IMR-90 (cell line): ENCODE results near the gene DSE. TPM values are rescaled to one million over a fixed set of nuclear protein-coding genes. Genes with fewer than 3 reads are reported as not detected.

Source experiments
- ATAC-seq: fragments of 200-7000 bp; cut with Tn5 transposase; 2 replicates; pipeline ENCODE4 v1.9.1; 2020; ENCODE audit warnings: low read depth, mild to moderate bottlenecking, moderate library complexity
- BruUV-seq: library from RNA; stranded (reverse); fragments of 400-500 nt; replicated peaks from 2 replicates; lab custom pipeline; 2021; lab: Mats Ljungman, UMichigan
- CTCF ChIA-PET: fragments of 300-600 bp; formaldehyde crosslinking; extraction: SDS; loops from one replicate; lab custom pipeline; 2021; ENCODE audit warnings: antibody characterized with exemption; lab: Yijun Ruan, JAX
- POLR2A ChIA-PET: fragments of 300-600 bp; sonication (Branson Sonifier 250); formaldehyde crosslinking; loops from one replicate; lab custom pipeline; 2022; ENCODE audit warnings: antibody characterized with exemption; ENCODE audit not compliant: unreplicated experiment; lab: Charles Lee
- DNase-seq: peaks from one replicate; pipeline ENCODE4 v3.0.0; 2013
- H2AFZ ChIP-seq: replicated peaks from 2 replicates; pipeline ENCODE3; 2013; ENCODE audit warnings: low read length, mild to moderate bottlenecking; ENCODE audit not compliant: poor library complexity
- H2AK5ac ChIP-seq: 2 replicates; pipeline ENCODE4 v1.6.1; 2013; ENCODE audit warnings: low read depth, low read length, inconsistent platforms
- H2AK9ac ChIP-seq: replicated peaks from 2 replicates; pipeline ENCODE3; 2013; ENCODE audit warnings: mild to moderate bottlenecking, low read depth, low read length, moderate library complexity; ENCODE audit not compliant: poor library complexity
- H2BK120ac ChIP-seq: 2 replicates; pipeline ENCODE4 v1.6.1; 2013; ENCODE audit warnings: low read depth, low read length, inconsistent platforms
- H2BK15ac ChIP-seq: 3 replicates; pipeline ENCODE4 v1.6.1; 2013; ENCODE audit warnings: low read depth, low read length, inconsistent platforms
- H2BK20ac ChIP-seq: 2 replicates; pipeline ENCODE4 v1.6.1; 2013; ENCODE audit warnings: low read depth, mild to moderate bottlenecking, inconsistent platforms, low read length, moderate library complexity
- H2BK5ac ChIP-seq: 2 replicates; pipeline ENCODE4 v1.6.1; 2013; ENCODE audit warnings: mild to moderate bottlenecking, low read depth, low read length, inconsistent platforms; ENCODE audit not compliant: poor library complexity, severe bottlenecking
- H3K14ac ChIP-seq: replicated peaks from 2 replicates; pipeline ENCODE4 v1.6.1; 2013; ENCODE audit warnings: low read depth, low read length, inconsistent platforms
- H3K18ac ChIP-seq: 2 replicates; pipeline ENCODE4 v1.6.1; 2013; ENCODE audit warnings: low read depth, low read length, control low read depth
- H3K23ac ChIP-seq: 2 replicates; pipeline ENCODE4 v1.6.1; 2013; ENCODE audit warnings: low read depth, low read length, inconsistent platforms
- H3K27ac ChIP-seq: 2 replicates; pipeline ENCODE4 v1.5.1; 2013; ENCODE audit warnings: mild to moderate bottlenecking, control low read depth, low read length; ENCODE audit not compliant: insufficient read depth
- H3K27me3 ChIP-seq: 2 replicates; pipeline ENCODE4 v1.6.1; 2013; ENCODE audit warnings: low read length; ENCODE audit not compliant: control insufficient read depth, insufficient read depth
- H3K36me3 ChIP-seq: 2 replicates; pipeline ENCODE4 v1.6.1; 2013; ENCODE audit warnings: low read length, mixed read lengths; ENCODE audit not compliant: control insufficient read depth, insufficient read depth
- H3K4ac ChIP-seq: 2 replicates; pipeline ENCODE4 v1.6.1; 2013; ENCODE audit warnings: low read depth, low read length, inconsistent platforms
- H3K4me1 ChIP-seq: 2 replicates; pipeline ENCODE4 v1.6.1; 2013; ENCODE audit warnings: low read length, mixed read lengths; ENCODE audit not compliant: control insufficient read depth, insufficient read depth
- H3K4me2 ChIP-seq: 2 replicates; pipeline ENCODE4 v1.6.1; 2013; ENCODE audit warnings: low read depth, mild to moderate bottlenecking, control low read depth, low read length, moderate library complexity
- H3K4me3 ChIP-seq: 2 replicates; pipeline ENCODE4 v1.5.1; 2013; ENCODE audit warnings: low read depth, mild to moderate bottlenecking, control low read depth, low read length, moderate library complexity; ENCODE audit not compliant: insufficient read depth
- H3K56ac ChIP-seq: 2 replicates; pipeline ENCODE4 v1.6.1; 2013; ENCODE audit warnings: low read length, inconsistent platforms; ENCODE audit not compliant: insufficient read depth; ENCODE audit errors: extremely low read depth
- H3K79me1 ChIP-seq, 2 experiments: 2 replicates each; pipeline ENCODE4 v1.6.1; 2013; ENCODE audit warnings: low read length in 2 of 2, inconsistent platforms in 1 of 2, low read depth in 1 of 2
- H3K9ac ChIP-seq: 2 replicates; pipeline ENCODE4 v1.6.1; 2013; ENCODE audit warnings: low read depth, low read length, control low read depth
- H3K9me1 ChIP-seq: 2 replicates; pipeline ENCODE4 v1.6.1; 2013; ENCODE audit warnings: low read length, inconsistent platforms; ENCODE audit not compliant: insufficient read depth
- H3K9me3 ChIP-seq: 2 replicates; pipeline ENCODE4 v1.6.1; 2013; ENCODE audit warnings: low read length; ENCODE audit not compliant: control insufficient read depth, insufficient read depth
- H4K20me1 ChIP-seq: 2 replicates; pipeline ENCODE4 v1.6.1; 2013; ENCODE audit warnings: low read length, inconsistent platforms; ENCODE audit not compliant: insufficient read depth
- H4K5ac ChIP-seq: 2 replicates; pipeline ENCODE4 v1.6.1; 2013; ENCODE audit warnings: mild to moderate bottlenecking, low read depth, low read length, control low read depth
- H4K8ac ChIP-seq, 2 experiments: 2 replicates each; pipeline ENCODE4 v1.6.1; 2013; ENCODE audit warnings: low read depth in 2 of 2, low read length in 2 of 2, control low read depth in 1 of 2, inconsistent platforms in 1 of 2
- H4K91ac ChIP-seq: 2 replicates; pipeline ENCODE4 v1.6.1; 2013; ENCODE audit warnings: low read depth, low read length, inconsistent platforms; ENCODE audit not compliant: insufficient read depth
- BHLHE40 ChIP-seq: fragments of 150-350 bp; IDR thresholded peaks from 2 replicates; pipeline ENCODE4 v1.6.1; 2016; ENCODE audit warnings: mild to moderate bottlenecking, low read depth, low read length
- CEBPB ChIP-seq: IDR thresholded peaks from 2 replicates; pipeline ENCODE4 v1.6.1; 2012; ENCODE audit warnings: low read depth, low read length, improper control_type of control experiment
- CHD1 ChIP-seq: IDR thresholded peaks from 2 replicates; pipeline ENCODE4 v1.6.1; 2012; ENCODE audit warnings: low read depth, low read length, improper control_type of control experiment
- FOS ChIP-seq: fragments of 150-350 bp; IDR thresholded peaks from 2 replicates; pipeline ENCODE4 v1.6.1; 2016; ENCODE audit warnings: low read depth, low read length
- MAFK ChIP-seq: IDR thresholded peaks from 2 replicates; pipeline ENCODE4 v1.6.1; 2012; ENCODE audit warnings: low read depth, low read length, improper control_type of control experiment
- MAZ ChIP-seq: IDR thresholded peaks from 2 replicates; pipeline ENCODE4 v1.6.1; 2012; ENCODE audit warnings: low read depth, mild to moderate bottlenecking, low read length, improper control_type of control experiment, moderate library complexity, borderline replicate concordance
- MXI1 ChIP-seq: IDR thresholded peaks from 2 replicates; pipeline ENCODE4 v1.6.1; 2012; ENCODE audit warnings: low read depth, mild to moderate bottlenecking, low read length, moderate library complexity, borderline replicate concordance
- NFE2L2 ChIP-seq: fragments of 150-350 bp; IDR thresholded peaks from 2 replicates; pipeline ENCODE4 v1.6.1; 2016; ENCODE audit warnings: low read depth, mild to moderate bottlenecking, low read length
- POLR2A ChIP-seq: IDR thresholded peaks from 2 replicates; pipeline ENCODE4 v1.6.1; 2012; ENCODE audit warnings: mild to moderate bottlenecking, low read depth, low read length
- RAD21 ChIP-seq: IDR thresholded peaks from 2 replicates; pipeline ENCODE4 v1.6.1; 2012; ENCODE audit warnings: low read length, improper control_type of control experiment
- RCOR1 ChIP-seq: IDR thresholded peaks from 2 replicates; pipeline ENCODE4 v1.6.1; 2012; ENCODE audit warnings: mild to moderate bottlenecking, low read length, improper control_type of control experiment; ENCODE audit not compliant: insufficient replicate concordance
- RFX5 ChIP-seq: IDR thresholded peaks from 2 replicates; pipeline ENCODE4 v1.8.0; 2012; ENCODE audit warnings: low read depth, mild to moderate bottlenecking, low read length, moderate library complexity
- SMC3 ChIP-seq: fragments of 150-350 bp; IDR thresholded peaks from 2 replicates; pipeline ENCODE4 v1.6.1; 2016; ENCODE audit warnings: low read depth, mild to moderate bottlenecking, antibody characterized with exemption, low read length, moderate library complexity
- WGBS, 2 experiments: methylation state at CpG; one replicate each; pipeline versions ENCODE4 v1.1.5 to v1.1.7; 2013; ENCODE audit warnings: missing lambda C conversion rate in 2 of 2; ENCODE audit not compliant: insufficient read length in 1 of 2; ENCODE audit errors: extremely low coverage in 2 of 2; 5-methylcytosine and 5-hydroxymethylcytosine counted together
- dilution Hi-C: fragments of 300-500 bp; cut with HindIII; formaldehyde crosslinking; loops from one replicate; pipeline ENCODE4 v1.14.3; 2018; ENCODE audit warnings: low sequenced_read_pairs; ENCODE audit not compliant: unreplicated experiment
- in situ Hi-C: fragments of 300-500 bp; cut with MboI; formaldehyde crosslinking; loops from 3 replicates; pipeline ENCODE4 v1.14.3; 2019; ENCODE audit warnings: low sequenced_read_pairs, inconsistent platforms, mixed read lengths
- intact Hi-C: fragments of 100-400 bp; cut with micrococcal nuclease; formaldehyde crosslinking; loops from 2 replicates; pipeline ENCODE4 v1.10.0; 2022
- polyA plus RNA-seq, 3 experiments: library from polyadenylated mRNA; depleted of rRNA; stranded (reverse); fragments of >200 nt; gene quantifications; 2 replicates each; pipeline ENCODE4 v1.2.3, GENCODE V29; 2012; ENCODE audit warnings: low replicate concordance in 1 of 3
- total RNA-seq: library from RNA; depleted of rRNA; stranded (reverse); fragments of >200 nt; gene quantifications from 2 replicates; pipeline ENCODE4 v1.2.3, GENCODE V29; 2012
- TF ChIP-seq, protein P1 (sequence below): conservative IDR thresholded peaks from 2 replicates; pipeline ENCODE4 v1.5.1; 2012; ENCODE audit warnings: mild to moderate bottlenecking, low read depth, low read length, improper control_type of control experiment
- TF ChIP-seq, protein P2 (sequence below): fragments of 150-350 bp; IDR thresholded peaks from 2 replicates; pipeline ENCODE4 v1.6.1; 2017; ENCODE audit warnings: mild to moderate bottlenecking, antibody characterized with exemption, low read length, low read depth
- TF ChIP-seq, protein P3 (sequence below): fragments of 150-350 bp; IDR thresholded peaks from 2 replicates; pipeline ENCODE4 v1.6.1; 2016; ENCODE audit warnings: low read depth, mild to moderate bottlenecking, low read length, moderate library complexity, borderline replicate concordance

Gene DSE
- total and polyA plus RNA-seq, 2 of the 4 experiments (the other 2 are of a cell fraction) = 48.0 to 154 TPM

DNA sequence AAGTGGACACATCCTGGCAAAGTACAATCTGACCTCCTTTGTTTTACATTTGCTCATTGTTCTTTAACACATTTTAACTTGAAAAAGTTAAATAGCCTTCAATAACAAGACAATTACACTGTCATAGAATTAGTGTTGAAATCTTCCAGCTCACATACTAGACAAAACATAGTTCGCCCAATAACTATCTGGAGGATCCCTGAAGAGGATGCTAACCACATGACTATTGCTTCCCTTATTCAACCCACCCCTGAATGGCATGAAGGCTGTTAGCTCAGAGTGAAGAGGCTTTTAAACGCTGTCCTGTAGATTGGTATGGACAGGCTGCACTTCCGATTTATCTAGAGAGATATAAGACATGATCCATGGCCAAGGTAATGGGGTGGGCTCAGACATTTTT is 15.0 kb upstream of the DSE start:
- intact Hi-C loops = no loop called here
- ChIA-PET CTCF (no interaction called here), POLR2A (interaction anchor here (0.9 kb wide), 1 partner anchor 16 kb away, joined by 3 read pairs; no protein-coding TSS in a partner anchor)
- TF ChIP-seq MXI1 = no peak
- no peak for TF ChIP-seq BHLHE40
- TF ChIP-seq RCOR1 = no peak
- no peak for TF ChIP-seq CHD1
- no peak for TF ChIP-seq POLR2A
- no peak for TF ChIP-seq MAZ
- no peak for TF ChIP-seq SMC3
- no peak for TF ChIP-seq MAFK
- TF ChIP-seq, protein P1, sequence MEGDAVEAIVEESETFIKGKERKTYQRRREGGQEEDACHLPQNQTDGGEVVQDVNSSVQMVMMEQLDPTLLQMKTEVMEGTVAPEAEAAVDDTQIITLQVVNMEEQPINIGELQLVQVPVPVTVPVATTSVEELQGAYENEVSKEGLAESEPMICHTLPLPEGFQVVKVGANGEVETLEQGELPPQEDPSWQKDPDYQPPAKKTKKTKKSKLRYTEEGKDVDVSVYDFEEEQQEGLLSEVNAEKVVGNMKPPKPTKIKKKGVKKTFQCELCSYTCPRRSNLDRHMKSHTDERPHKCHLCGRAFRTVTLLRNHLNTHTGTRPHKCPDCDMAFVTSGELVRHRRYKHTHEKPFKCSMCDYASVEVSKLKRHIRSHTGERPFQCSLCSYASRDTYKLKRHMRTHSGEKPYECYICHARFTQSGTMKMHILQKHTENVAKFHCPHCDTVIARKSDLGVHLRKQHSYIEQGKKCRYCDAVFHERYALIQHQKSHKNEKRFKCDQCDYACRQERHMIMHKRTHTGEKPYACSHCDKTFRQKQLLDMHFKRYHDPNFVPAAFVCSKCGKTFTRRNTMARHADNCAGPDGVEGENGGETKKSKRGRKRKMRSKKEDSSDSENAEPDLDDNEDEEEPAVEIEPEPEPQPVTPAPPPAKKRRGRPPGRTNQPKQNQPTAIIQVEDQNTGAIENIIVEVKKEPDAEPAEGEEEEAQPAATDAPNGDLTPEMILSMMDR = no peak
- no peak for TF ChIP-seq RFX5
- TF ChIP-seq, protein P2, sequence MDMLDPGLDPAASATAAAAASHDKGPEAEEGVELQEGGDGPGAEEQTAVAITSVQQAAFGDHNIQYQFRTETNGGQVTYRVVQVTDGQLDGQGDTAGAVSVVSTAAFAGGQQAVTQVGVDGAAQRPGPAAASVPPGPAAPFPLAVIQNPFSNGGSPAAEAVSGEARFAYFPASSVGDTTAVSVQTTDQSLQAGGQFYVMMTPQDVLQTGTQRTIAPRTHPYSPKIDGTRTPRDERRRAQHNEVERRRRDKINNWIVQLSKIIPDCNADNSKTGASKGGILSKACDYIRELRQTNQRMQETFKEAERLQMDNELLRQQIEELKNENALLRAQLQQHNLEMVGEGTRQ = no peak
- TF ChIP-seq FOS = no peak
- TF ChIP-seq RAD21 = no peak
- TF ChIP-seq, protein P3, sequence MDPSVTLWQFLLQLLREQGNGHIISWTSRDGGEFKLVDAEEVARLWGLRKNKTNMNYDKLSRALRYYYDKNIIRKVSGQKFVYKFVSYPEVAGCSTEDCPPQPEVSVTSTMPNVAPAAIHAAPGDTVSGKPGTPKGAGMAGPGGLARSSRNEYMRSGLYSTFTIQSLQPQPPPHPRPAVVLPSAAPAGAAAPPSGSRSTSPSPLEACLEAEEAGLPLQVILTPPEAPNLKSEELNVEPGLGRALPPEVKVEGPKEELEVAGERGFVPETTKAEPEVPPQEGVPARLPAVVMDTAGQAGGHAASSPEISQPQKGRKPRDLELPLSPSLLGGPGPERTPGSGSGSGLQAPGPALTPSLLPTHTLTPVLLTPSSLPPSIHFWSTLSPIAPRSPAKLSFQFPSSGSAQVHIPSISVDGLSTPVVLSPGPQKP = no peak
- no peak for TF ChIP-seq CEBPB
- no peak for TF ChIP-seq NFE2L2
- Histone ChIP-seq H3K4me2 (no peak overlapping the region), H2AK5ac (no peak overlapping the region), H3K9ac (no peak overlapping the region), H3K36me3 (no peaks in the 10 kb centered on the region), H4K20me1 (no peaks in the 10 kb centered on the region), H2BK120ac (no peak overlapping the region), H2BK20ac (no peak overlapping the region), H2BK15ac (no peak overlapping the region), H3K9me3 (no peaks in the 10 kb centered on the region), H3K27me3 (no peaks in the 10 kb centered on the region), H4K8ac (no peak overlapping the region), H2AK9ac (no peak overlapping the region), H3K9me1 (no peaks in the 10 kb centered on the region), H2AFZ (no peak overlapping the region), H3K4me1 (peaks cover 4% of the 10 kb centered on the region), H3K14ac (no peak overlapping the region), H4K91ac (no peak overlapping the region), H3K27ac (no peak overlapping the region), H3K56ac (no peak overlapping the region), H2BK5ac (no peak overlapping the region), H3K18ac (peak overlapping the region; percentile 52; the same call in 1 of the 2 replicates), H3K4ac (no peak overlapping the region), H4K5ac (no peak overlapping the region), H3K4me3 (no peak overlapping the region), H3K79me1 (no peaks in the 10 kb centered on the region), H3K23ac (no peak overlapping the region)
- BruUV-seq = no TSS peak
- dilution Hi-C loops = no loop called here
- no CpG with 5 or more reads among the region's 3 CpGs for WGBS, 2 experiments
- in situ Hi-C loops = no loop called here
- DNase-seq (no peak), ATAC-seq (no peak)
